ENCODE results near the gene CXCL5.

DNA sequence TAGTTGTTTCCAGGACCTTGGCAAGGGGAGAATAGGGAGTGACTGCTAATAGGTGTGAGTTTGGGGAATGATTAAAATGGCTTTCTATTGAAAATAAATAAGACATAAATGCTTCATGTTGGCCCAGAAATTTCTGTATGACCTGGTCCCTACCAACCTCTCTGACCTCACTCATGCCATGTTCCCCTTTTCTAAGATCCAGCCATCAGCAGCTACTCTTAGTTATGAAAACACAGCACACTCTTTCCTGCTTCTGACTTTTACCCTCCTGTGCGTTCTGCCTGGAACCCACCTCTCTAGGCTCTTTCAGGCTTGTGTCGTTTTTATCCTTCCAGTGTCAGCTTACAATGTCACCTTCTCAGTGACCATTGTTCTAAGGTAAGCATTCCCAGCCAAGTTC, 14.8 kb upstream of the CXCL5 start:
- TF ChIP-seq, protein P1, sequence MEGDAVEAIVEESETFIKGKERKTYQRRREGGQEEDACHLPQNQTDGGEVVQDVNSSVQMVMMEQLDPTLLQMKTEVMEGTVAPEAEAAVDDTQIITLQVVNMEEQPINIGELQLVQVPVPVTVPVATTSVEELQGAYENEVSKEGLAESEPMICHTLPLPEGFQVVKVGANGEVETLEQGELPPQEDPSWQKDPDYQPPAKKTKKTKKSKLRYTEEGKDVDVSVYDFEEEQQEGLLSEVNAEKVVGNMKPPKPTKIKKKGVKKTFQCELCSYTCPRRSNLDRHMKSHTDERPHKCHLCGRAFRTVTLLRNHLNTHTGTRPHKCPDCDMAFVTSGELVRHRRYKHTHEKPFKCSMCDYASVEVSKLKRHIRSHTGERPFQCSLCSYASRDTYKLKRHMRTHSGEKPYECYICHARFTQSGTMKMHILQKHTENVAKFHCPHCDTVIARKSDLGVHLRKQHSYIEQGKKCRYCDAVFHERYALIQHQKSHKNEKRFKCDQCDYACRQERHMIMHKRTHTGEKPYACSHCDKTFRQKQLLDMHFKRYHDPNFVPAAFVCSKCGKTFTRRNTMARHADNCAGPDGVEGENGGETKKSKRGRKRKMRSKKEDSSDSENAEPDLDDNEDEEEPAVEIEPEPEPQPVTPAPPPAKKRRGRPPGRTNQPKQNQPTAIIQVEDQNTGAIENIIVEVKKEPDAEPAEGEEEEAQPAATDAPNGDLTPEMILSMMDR (IDR thresholded peaks at IDR 0.05 in 8 of 11, conservative IDR thresholded peaks at IDR 0.05 in 3 of 11) = no peak
- no peak for TF ChIP-seq POLR2A (IDR thresholded peaks at IDR 0.05)

Measured in spleen (tissue), 7 donors.